GM12872 (cell line): ENCODE data around the gene RXFP2.

Experiments
- TF ChIP-seq, protein P1 (sequence below): IDR thresholded peaks from 3 replicates; pipeline ENCODE4 v1.5.1; 2011; ENCODE audit warnings: low read depth, mild to moderate bottlenecking, low read length, moderate library complexity; ENCODE audit not compliant: insufficient read depth

The RXFP2 gene

GRCh38 chr13:31768351-31768750 lies 29.0 kb downstream of the RXFP2 start:
- TF ChIP-seq, protein P1, sequence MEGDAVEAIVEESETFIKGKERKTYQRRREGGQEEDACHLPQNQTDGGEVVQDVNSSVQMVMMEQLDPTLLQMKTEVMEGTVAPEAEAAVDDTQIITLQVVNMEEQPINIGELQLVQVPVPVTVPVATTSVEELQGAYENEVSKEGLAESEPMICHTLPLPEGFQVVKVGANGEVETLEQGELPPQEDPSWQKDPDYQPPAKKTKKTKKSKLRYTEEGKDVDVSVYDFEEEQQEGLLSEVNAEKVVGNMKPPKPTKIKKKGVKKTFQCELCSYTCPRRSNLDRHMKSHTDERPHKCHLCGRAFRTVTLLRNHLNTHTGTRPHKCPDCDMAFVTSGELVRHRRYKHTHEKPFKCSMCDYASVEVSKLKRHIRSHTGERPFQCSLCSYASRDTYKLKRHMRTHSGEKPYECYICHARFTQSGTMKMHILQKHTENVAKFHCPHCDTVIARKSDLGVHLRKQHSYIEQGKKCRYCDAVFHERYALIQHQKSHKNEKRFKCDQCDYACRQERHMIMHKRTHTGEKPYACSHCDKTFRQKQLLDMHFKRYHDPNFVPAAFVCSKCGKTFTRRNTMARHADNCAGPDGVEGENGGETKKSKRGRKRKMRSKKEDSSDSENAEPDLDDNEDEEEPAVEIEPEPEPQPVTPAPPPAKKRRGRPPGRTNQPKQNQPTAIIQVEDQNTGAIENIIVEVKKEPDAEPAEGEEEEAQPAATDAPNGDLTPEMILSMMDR: no peak

DNA sequence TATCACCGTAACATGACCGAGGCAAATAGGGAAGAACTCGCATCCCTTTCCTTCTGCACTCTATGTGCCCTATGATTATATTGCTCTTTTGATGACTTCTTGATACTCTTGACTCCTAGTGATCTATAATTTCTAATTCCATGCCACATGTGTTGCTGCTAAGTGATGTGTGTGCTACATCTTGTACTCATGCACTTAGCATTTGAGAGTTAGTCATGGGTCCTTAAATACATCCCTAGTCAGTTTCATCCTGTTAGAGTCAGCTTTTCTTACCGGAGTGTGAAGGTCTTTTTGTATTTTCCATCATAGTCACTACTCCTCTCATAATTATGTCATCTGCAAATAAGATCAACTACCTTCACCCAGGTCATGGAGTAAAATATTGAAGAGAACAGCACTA lies 30.2 kb downstream of the RXFP2 start:
- TF ChIP-seq, protein P1: no peak

- TF ChIP-seq, protein P1: no peak
Observed at GRCh38 chr13:31772231-31772630, 32.9 kb downstream of the RXFP2 start.

DNA sequence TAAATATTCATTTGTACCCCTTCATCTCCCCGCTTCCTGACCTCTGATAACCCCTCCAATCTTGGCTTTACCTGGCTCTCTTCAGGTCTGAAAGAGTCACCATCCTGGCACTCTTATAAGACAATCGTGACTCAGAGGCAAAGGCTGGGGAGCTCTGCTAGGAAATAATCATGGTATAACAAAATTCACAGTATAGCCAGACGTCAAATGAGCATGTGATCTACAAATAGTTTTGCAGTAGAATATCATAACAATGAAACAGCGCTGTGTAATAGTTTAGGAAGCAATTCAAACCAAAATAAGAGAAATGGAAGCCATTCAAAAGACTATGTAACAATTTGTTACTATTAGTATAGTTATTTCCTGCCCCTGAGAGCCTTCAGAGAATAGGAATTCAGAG lies 34.2 kb downstream of the RXFP2 start:
- TF ChIP-seq, protein P1: no peak

DNA sequence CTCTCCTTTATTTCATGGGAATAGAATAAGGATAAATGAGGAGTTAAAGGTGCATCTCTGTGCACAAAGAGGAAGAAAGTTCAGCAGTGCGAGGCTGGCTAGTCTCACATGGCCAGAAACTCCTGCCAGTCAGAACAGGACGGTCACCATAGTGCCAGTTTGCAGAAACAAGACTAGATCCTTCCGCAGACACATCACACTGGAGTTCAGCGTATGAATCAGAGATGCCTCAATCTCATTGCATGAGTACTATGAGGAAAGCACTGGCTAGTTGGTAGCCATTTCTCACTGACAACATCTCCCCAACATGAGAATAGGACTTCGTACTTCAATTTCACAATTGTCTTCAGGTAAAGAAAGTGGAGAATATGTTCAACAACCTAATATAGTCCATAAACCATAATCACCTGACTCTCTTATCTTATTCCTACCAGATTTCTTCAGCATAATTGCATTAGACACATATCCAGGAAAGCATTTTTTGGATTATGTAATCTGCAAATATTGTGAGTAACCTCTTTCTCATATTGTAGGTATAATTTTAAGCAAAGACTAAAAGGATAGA lies 34.9 kb downstream of the RXFP2 start:
- TF ChIP-seq, protein P1: no peak

DNA sequence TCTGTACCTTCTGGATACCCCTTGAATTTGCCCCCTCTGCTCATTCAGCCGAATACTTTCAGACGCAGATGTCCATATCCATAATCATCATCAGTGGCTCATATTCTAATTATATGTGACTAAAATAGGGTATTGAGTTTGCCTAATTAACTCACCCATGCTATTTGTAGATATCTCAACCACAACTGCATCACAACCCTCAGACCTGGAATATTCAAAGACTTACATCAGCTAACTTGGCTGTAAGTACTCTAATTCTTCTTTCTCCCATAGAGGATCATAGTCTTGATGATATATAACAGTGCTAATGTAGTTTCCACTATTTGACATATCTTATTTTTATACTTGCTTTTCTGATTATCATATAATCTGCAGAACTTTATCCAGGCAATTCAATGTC lies 35.8 kb downstream of the RXFP2 start:
- TF ChIP-seq, protein P1: no peak

- TF ChIP-seq, protein P1: no peak
Observed at GRCh38 chr13:31775686-31776085, 36.4 kb downstream of the RXFP2 start.
